Stimulated activated CD4-positive, alpha-beta T cell treated with anti-CD3 and anti-CD28 coated beads, Interleukin-4, amount 100 ng/mL, for 4 hours (primary cell): Measurements from ENCODE around the gene SMIM29.
"Not testable (repeated sequence)": the region's sequence is repeated elsewhere in the genome, so short reads cannot be mapped to it uniquely, and the experiment has no call there.

Experiments
- DNase-seq, 2 experiments: peaks; one replicate each; pipeline ENCODE4 v3.0.0-alpha.2; 2020

The SMIM29 gene

DNA sequence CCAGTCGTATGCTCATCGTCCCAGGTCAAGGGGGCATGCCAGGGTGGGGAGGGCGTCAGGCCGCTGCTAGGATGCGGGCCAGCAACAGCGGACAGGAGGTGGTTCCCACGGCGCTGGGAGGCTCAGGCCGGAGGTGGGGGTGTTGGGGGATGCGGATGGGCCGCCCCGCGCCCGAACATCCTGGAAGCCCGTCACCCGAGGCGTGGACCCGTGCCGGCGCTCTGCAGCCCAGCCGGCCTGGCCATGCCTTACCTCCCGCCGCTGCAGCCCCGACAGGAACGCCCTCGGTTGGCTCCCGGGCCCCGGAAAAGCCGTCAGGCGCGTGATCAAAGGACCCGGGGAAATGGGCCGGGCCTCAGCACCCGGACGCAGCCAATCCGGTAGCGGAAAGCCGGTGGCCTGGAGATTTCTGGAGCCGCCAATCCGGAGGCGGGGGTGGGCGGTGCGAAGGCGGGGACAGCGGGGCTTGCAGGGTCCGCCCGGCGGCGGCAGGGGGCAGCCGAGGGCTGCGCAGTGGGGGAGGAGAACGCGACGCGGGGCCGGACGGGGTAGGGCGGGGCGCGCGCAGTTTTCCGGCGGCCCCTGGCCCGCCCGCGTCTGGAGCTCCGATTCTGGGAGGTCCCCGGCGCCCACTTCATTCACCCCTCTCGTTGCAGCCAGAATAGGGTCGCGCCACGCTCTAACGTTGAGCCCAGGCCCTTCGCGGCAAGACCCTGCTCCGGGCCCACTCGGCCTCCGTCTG, at the start of gene SMIM29:
SMIM29 (minus strand) TSS at position 280 of the 742 bp plus-strand sequence. CDS start 1,215 bp downstream, outside the sequence.
- peak; percentile 95 to 98 for DNase-seq

DNA sequence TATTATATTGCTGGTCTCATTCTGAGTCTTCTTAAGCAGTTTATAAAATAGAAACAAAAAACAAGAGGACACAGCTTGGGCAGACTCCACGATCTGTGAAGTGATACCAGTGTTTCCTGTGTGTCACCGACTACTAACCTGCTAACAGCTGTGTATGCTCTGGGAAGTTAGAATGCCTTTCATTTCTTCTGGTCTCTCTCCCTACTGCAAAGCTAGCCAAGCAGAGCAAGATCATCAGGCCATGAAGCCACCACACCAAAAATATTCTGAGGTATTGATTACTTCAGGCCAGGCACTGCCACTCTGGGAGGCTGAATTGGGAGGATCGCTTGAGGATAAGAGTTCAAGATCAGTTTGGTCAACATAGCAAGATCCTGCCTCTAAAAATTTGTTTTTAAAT, 46.9 kb upstream of the SMIM29 start:
- DNase-seq = no peak

DNA sequence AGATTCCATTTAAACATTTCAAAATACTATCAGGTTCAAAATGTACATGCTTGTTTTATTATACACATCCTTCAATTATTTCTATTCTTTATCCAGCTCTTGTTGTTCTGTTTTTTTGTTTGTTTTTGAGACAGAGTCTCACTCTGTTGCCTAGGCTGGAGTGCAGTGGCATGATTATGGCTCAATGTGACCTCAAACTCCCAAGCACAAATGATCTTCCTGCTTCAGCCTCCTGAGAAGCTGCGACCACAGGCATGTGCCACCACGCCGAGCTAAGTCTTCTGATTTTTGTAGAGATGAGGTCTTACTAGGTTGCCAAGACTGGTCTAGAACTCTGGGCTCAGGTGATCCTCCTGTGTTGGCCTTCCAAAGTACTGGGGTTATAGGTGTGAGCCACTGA, 44.1 kb upstream of the SMIM29 start:
- DNase-seq = no peak

DNA sequence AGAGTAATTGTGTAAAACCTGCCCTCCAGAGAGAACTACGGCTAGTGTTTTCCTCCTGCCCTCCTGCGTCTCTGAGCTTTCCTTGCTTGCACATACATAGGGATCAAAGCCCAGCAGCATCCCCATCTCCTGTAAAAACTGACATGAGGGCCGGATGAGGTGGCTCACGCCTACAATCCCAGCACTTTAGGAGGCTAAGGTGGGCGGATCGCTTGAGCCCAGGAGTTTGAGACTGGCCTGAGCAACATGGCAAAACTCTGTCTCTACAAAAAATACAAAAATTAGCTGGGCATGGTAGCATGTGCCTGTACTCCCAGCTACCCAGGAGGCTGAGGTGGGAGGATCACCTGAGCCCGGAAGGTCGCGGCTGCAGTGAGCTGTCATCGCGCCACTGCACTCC, 40.3 kb upstream of the SMIM29 start:
- no peak for DNase-seq

DNA sequence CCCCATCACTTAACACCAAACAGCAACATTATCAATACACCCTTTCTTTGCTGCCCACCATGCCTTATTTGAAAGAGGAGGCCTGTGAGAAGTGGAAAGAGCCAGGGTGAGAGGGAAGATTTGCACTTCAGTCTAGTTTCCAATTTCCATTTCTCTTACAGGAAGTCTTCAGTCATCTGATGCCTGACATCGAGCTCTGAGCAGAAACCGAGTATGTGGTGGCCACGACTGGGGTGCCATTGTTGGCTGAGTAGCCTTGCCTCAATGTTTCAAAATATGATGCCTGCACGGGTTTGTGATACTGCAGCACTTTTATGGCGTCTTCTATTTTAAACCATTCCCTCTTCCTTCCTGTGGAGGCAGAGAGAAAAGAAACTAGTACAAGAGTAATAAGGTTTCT, 39.8 kb upstream of the SMIM29 start:
- DNase-seq = no peak

DNA sequence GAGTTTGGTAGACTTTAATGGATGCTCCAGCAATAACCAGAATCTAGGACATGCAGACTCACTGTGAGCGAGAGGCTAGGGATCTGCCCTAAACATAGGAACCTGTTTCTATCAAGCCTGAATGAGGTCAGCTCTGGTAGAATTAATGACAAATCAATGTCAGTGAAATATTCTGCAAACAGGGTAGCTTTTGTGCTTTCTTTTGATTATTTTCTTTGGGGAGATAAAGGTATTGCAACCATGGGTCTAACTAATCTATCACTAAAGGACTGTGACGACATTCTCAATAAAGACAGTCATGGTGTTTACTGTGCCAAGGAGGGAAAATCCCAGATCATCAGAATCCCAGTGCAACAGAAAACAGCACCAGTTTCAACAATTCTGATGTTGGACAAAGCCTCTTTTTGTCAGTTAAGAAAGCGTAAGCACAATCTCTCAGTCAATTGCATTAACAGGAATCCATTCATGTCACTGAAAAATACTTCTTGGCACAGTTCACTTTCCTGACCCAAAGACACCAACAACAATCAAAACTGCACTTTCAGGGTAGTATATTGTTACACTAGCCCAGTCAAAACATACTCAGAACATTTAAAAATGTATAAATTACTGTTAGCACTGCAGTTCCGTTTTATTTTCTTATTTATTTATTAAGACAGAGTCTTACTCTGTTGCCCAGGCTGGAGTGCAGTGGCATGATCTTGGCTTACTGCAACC, 36.8 kb upstream of the SMIM29 start:
- no peak for DNase-seq

DNA sequence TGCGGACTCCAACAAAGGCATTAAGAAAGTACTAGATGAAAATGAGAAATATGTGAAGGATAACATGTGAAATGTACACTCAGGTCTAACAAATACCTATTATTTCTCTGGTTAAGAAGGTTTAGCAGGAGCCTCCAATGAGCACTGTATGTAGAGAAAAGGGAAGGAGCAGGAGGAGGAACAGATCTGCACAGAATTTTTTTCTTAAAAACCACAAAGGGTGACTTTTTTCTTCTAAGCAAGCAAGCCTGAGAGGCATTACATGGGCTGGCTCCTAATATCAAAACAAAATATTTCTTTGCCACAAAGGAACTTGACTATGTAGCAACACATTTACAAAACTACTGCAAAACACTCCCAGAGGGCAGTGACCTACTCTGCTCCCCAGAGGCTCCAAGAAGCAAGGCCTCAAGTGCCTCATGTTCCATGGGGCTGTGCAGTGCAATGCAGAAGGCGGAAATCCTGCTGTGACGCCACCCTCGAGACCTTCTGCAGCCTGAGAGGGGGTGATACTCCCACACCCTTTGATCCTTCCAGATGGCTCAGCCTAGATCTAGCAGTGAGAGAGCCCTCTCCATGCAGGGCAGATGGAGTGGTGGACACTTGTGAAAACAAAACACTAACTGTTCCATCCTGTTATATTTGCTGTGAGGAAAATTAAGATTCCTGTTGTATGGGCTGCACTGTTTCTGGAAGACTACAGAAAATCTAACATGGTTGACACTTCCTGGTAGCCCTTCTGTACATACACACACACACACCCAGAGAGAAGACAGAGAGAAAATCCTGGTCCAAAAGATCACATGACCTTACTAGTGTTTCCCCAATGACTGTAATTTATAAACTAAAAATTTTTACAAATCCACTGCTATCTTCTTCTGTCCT, 36.0 kb upstream of the SMIM29 start:
- no peak for DNase-seq

DNA sequence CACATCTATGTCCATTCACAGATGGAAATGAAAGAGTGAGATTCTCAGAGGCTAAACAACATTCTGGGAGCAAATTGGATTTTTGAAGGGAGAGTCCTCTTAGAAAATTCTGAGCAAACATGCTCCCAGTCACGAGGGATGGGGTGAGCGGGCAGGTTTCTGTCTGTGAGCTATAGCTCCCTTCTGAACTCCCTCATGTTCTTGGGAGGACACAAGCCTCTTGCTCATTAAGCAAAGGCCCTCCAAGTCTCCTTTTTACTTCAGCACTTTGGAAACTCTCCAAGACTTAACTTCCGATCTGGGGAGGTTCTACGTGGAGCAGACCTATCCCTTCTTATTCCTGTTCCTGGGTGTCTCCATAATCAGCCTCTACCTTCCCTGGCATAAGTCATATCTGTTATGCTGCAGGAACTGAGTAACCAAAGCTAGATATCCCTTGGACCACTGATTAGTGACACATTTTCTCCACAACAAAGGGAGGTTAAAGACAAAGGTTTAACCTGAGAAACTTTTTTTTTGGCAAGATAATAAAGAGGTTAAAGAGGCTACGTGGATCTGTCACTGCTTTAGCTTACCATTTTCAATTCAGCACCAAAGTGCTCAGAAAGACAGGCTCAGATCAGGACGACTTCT, 33.0 kb upstream of the SMIM29 start:
- DNase-seq = no peak

DNA sequence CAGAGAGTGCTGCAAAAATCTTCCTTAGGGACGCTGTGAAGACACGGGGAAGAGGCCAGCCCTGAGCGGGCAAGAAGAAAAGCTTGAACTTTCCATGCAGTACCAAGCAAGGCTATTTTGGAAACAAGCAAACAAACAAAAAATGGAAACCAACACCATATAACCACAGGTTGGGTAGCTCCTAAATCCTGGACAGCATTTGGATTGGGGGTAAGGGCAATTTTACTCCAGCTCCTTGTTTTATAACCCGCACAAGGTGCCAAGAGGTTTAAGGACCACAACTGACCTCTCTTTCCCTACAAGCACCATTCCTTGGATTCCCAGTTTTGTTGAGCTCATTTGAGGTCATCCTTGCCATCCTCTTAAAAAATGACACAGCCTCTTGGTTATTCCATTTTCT, 31.4 kb upstream of the SMIM29 start:
- DNase-seq = no peak

DNA sequence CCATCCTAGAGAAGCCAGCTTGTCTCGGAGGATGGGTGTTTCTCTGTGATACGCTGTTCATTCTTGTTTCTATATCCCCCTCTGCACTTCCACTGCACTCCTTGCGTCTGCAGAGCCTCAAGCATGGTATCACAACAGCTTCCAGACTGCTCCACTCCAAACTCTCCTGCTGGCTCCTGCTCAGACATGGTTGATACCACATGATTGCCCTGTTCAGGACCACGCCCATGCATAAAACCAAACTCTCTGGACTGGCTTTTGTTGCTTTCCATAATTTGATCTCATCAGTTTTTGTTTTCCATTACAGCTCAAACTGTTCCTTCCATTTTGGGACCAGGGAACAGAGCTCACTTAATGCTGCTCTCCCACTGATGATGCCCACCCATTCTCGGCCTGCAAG, 30.0 kb upstream of the SMIM29 start:
- no peak for DNase-seq

DNA sequence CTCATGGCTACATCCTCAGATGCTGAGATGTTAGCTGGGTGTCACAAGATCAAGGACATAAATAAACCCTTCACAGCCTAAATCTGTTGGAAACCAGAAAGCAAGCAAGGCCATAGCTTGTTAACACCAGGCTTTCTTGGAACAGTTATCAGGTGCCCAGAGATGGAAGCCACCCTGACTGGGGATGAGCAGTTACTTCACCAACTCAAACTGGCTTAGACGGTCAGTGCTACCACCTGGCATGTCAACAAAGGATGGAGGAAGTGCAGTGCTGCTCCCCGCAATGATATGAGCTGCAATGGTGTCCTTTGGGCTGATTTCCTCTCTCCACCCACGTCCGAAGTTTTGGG, 28.9 kb upstream of the SMIM29 start:
- no peak for DNase-seq

DNA sequence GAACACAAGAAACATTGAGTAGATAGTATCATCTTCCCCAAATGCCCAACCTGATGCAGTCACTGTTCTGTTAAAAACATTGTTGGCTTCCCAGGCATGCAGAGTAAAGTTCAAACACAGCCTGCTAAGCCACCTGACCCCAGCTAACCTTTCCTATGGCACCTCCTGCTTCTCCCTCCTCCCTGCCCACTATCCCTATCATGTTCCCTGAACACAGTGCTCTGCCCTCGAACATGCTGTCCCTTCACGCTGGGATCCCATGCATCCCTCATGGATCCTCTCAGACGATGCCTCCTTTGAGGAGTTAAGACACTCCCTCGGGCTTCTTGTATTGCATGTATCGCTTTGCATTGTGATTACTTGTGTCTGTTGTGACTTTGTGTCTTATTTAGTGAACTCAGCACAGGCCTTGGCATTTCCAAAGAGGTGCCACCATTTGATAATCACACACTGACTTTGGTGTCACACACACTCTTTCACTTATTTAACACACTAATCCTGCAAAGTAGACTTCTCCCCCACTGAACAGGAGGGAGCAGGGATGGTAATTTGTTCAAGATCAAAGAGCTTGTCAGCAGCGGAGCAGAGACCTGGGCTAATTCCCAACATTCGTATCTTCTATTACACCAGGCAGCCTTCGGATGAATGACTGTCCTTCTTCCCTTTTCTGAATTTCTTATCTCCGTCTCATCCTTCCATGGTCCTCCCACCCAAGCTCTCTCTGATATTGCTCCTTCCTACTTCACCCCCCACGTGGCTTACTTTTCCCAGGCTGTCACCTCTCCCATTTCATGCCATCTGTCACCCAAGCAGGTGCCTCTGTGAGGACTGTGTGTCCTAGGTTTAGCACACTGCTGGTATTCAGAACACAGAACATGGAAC, 28.3 kb upstream of the SMIM29 start:
- DNase-seq = no peak

DNA sequence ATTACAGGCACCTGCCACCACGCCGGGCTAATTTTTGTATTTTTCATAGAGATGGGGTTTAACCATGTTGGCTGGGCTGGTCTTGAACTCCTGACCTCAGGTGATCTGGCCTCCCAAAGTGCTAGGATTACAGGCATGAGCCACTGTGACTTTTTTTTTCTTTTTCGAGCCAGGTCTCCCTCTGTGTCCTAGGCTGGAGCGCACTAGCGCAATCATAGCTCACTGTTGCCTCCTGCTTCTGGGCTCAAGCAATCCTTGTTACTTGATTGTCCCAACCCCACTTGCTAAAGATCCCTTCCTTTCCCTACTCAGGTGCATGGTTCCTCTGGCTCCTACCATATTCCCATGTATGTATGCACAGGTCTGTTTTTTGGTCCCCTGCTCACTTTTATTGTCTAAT, 27.4 kb upstream of the SMIM29 start:
- no peak for DNase-seq

DNA sequence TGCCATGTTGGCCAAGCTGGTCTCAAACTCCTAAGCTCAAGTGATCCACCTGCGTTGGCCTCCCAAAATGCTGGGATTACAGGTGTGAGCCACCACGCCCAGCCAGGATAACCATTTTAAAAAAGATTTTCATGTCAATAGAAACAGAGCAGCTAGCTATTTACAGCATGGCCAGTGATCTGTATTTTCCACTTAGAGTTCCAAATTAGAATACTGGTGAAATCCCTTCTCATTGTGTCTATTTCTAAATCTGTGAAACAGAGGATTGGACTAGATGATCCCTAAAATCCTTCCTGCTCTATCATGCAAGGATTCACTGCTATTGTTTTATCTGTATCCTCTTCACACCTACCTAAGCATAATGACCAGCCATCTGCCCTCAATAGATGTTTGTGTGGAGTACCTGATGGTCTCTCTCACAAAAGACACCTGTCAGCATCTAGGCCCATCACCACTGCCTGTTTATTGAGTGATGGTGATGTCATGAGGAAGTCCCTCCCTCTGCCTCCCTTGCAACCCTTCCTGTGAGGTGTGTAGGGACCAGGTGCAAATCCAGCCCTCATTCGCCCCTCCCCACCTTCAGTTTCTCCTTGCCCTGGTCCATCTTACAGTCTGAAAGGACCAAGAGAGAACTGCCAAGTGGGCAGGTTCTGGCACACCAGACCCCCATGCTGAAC, 26.5 kb upstream of the SMIM29 start:
- DNase-seq = no peak

DNA sequence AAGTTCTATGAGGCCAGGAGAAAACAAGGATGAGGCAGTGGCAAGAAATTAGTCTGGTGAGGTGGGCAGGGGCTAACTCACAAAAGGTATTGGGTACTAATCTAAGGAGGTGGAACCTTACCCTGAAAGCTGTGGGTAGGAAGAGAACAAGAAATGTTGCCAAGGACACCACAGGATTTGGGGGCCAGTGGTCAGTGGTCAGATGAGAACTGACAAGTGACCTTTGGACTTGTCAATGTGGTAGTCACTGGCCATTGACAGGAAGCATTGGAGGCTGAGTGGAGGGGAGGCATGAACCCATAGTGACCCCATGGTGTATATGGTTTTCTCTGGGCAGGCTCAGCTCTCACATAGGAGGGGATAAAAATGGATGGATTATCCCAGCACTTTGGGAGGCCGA, 25.3 kb upstream of the SMIM29 start:
- DNase-seq = no peak

DNA sequence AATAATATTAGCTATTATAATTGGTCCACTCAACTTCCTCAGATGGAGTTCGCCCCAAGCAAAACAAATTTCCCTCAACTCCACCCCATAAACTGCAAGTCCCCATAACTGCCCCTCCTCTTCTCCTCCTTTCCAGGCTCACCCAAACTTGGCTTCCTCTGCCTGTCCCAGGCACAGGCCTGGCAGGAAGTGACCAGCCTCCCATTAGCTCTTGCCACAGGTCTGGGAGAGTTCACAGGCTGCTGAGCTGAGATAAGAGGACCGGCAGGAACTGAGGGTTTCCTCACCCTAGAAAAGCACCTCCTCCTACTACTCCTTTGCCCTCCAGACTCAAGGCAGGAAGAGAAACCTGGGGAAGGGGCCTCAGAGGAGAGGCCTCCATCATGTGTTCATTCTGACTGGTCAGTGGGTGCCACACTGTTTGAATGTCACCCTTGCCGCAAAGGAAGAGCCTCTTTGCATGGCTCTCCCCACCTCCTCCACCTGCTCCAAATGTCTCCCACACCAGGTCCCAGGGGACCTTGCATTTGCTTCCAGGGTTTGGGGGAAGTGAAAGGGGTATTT, 24.5 kb upstream of the SMIM29 start:
- no peak for DNase-seq

DNA sequence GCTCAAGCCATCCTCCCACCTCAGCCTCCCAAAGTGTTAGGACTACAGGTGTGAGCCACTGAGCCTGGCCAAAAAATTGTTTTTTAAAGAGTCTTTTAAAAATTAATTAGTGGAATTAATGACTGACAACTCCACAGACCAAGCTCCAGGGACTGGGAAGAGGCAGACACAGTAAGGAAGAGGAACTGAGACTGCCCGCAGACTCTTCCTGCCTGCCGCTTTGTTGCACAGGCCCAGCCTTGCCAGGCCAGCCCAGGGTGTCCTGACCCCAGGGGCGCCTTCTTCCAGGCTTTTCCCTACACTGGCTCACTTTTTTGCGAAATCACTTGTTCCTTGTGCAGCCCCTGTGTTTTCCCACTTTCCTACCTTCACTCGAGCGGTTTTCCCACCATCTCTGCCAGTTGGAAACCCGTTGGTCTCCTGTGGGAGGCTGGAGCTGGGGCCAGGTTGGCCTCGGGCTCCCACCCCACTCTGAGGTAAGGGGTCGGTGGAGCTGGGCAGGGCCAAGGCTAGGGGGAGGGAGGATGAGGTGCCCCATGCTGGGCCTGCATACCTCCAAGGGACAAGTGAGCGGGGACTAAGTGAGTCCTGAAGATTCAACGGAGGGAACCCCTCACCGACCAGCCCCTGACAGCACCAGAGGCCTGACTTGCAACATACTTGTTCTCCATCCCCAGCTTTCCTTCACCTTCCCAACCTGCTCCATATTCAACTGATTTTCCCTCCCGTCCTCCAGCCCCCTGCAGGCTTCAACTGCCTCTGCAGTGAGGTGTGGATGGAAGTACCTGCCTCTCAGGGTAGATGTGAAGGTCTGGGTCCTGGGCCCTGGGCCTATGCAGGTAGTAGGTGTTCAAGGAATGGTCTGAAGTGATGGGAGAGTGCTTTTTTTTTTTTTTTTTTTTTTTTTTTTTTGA, 23.5 kb upstream of the SMIM29 start:
- no peak for DNase-seq

DNA sequence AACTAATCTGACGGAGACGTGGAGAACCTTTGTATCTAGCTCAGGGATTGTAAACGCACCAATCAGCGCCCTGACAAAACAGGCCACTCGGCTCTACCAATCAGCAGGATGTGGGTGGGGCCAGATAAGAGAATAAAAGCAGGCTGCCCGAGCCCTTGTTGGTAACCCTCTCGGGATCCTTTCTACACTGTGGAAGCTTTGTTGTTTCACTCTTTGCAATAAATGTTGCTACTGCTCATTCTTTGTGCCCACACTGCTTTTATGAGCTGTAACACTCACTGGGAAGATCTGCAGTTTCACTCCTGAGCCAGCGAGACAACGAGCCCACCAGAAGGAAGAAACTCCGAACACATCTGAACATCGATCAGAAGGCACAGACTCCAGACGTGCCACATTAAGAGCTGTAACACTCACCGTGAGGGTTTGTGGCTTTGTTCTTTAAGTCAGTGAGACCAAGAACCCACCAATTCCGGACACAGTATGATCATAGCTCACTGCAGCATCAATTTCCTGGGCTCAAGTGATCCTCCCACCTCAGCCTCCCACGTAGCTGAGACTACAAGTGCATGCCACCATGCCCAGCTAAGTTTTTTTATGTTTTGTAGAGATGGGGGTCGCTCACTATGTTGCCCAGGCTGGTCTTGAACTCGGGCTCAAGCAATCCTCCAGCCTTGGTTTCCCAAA, 21.0 kb upstream of the SMIM29 start:
- DNase-seq = not testable (repeated sequence)

DNA sequence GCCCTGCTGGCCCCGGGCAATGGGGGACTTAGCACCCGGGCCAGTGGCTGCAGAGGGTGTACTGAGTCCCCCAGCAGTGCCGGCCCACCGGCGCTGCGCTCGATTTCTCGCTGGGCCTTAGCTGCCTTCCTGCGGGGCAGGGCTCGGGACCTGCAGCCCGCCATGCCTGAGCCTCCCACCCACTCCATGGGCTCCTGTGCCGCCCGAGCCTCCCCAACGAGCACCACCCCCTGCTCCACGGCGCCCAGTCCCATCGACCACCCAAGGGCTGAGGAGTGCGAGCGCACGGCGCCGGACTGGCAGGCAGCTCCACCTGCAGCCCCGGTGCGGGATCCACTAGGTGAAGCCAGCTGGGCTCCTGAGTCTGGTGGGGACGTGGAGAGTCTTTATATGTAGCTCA, 20.3 kb upstream of the SMIM29 start:
- not testable (repeated sequence) for DNase-seq
